Natural killer cell (primary cell): ENCODE results near the gene SLC6A16. TPM values are rescaled to one million over a fixed set of nuclear protein-coding genes. Genes with fewer than 3 reads are reported as not detected.
"Not testable (repeated sequence)": the region's sequence is repeated elsewhere in the genome, so short reads cannot be mapped to it uniquely, and the experiment has no call there.

Experiments used
- ATAC-seq, 3 donors: fragments of 150-1000 bp in 2 of 3; fragments of 200-7000 bp in 1 of 3; cut with Tn5 transposase; 1 replicate in 1 of 3; 2 replicates in 2 of 3; pipeline ENCODE4 v1.10.0; 2021; ENCODE audit warnings: mild to moderate bottlenecking in 2 of 3, moderate library complexity in 2 of 3
- DNase-seq, 2 donors: peaks; one replicate each; pipeline versions ENCODE4 v3.0.0 to v3.0.0-alpha.2; 2013 to 2021; ENCODE audit warnings: mixed read lengths in 1 of 2
- H3K27ac ChIP-seq: one replicate; pipeline ENCODE4 v1.5.1; 2013; ENCODE audit warnings: mild to moderate bottlenecking, low read length
- H3K27me3 ChIP-seq: one replicate; pipeline ENCODE4 v1.6.1; 2013; ENCODE audit warnings: low read length; ENCODE audit not compliant: control insufficient read depth, insufficient read depth
- H3K36me3 ChIP-seq: one replicate; pipeline ENCODE4 v1.6.1; 2013; ENCODE audit warnings: low read length; ENCODE audit not compliant: control insufficient read depth, insufficient read depth
- H3K4me1 ChIP-seq: one replicate; pipeline ENCODE4 v1.6.1; 2013; ENCODE audit warnings: low read length; ENCODE audit not compliant: control insufficient read depth, insufficient read depth
- H3K4me3 ChIP-seq: one replicate; pipeline ENCODE4 v1.5.1; 2013; ENCODE audit warnings: low read length
- H3K9me3 ChIP-seq: one replicate; pipeline ENCODE4 v1.6.1; 2013; ENCODE audit warnings: low read length; ENCODE audit not compliant: control insufficient read depth, insufficient read depth
- H3K27ac Mint-ChIP-seq, 2 donors: one replicate each; pipeline ENCODE4 v1.8.0; 2022; ENCODE audit warnings: mild to moderate bottlenecking in 2 of 2, mixed read lengths in 2 of 2, moderate library complexity in 1 of 2
- H3K27me3 Mint-ChIP-seq, 2 donors: one replicate each; pipeline ENCODE4 v1.8.0; 2022; ENCODE audit warnings: low read depth in 2 of 2, mixed read lengths in 2 of 2
- H3K36me3 Mint-ChIP-seq: one replicate; pipeline ENCODE4 v1.8.0; 2022; ENCODE audit warnings: mixed read lengths
- H3K4me1 Mint-ChIP-seq, 2 donors: one replicate each; pipeline ENCODE4 v1.8.0; 2022; ENCODE audit warnings: mixed read lengths in 2 of 2
- H3K4me3 Mint-ChIP-seq: one replicate; pipeline ENCODE4 v1.8.0; 2022; ENCODE audit warnings: mild to moderate bottlenecking, moderate library complexity, mixed read lengths
- H3K9me3 Mint-ChIP-seq, 2 donors: one replicate each; pipeline ENCODE4 v1.8.0; 2022; ENCODE audit warnings: mixed read lengths in 2 of 2
- WGBS: methylation state at CpG from one replicate; pipeline ENCODE4 v1.1.7; 2013; ENCODE audit warnings: missing lambda C conversion rate; ENCODE audit not compliant: insufficient coverage; 5-methylcytosine and 5-hydroxymethylcytosine counted together
- intact Hi-C: fragments of 100-400 bp; cut with micrococcal nuclease; formaldehyde crosslinking; loops from one replicate; pipeline ENCODE4 v1.14.2; 2022
- total RNA-seq, 4 donors: library from RNA; stranded (reverse); fragments of 120-200 nt in 1 of 4; gene quantifications; one replicate each; pipeline versions ENCODE4 v1.2.3 to v1.2.4, GENCODE V29; 2013 to 2022
- TF ChIP-seq, protein P1 (sequence below): fragments of 200-600 bp; IDR thresholded peaks from one replicate; pipeline ENCODE4 v1.8.0; 2022; ENCODE audit warnings: antibody characterized with exemption

The SLC6A16 gene
- total RNA-seq, 3 donors from 2014 or later (not counting 1 experiment from before 2014, with no cell fraction given), result 7.2 to 11.5 (median 10.8) TPM

DNA sequence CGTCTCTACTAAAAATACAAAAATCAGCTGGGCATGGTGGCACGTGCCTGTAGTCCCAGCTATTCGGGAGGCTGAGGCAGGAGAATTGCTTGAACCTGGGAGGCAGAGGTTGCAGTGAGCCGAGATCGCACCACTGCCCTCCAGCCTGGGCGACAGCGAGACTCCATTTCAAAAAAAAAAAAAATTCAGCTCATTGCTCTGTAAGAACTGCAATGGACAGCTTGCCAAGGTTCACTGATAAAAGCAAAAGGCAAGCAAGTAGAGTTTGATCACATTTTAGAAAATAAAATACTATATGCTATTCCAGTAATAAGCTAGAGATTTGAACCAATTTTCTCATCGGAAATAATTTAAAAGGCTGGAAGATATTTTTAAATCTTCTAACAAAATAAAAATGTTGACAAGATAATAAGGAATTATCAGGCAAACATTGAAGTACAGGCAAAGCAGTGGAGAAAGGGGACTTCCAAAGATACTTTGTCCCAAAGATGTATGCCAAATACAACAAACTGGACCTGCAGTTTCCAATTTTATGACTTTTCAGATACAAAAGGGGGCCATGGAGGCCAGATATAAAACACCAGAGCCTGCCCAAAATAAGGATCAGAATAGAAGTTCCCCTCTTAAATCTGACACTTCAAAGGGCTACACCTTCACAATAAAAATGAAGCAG, 29.6 kb downstream of the SLC6A16 start:
- ATAC-seq (no peak), DNase-seq (no peak)
- no peak overlapping the region for H3K4me3 Mint-ChIP-seq
- Histone ChIP-seq H3K4me1 (no peaks in the 10 kb centered on the region), H3K4me3 (no peak overlapping the region), H3K9me3 (no peaks in the 10 kb centered on the region), H3K27ac (no peak overlapping the region), H3K36me3 (peaks cover 4% of the 10 kb centered on the region), H3K27me3 (no peaks in the 10 kb centered on the region)
- no peaks in the 10 kb centered on the region for H3K9me3 Mint-ChIP-seq
- intact Hi-C loops, result no loop called here
- 99% methylated on average over 7 of the region's 8 CpGs for WGBS
- H3K27me3 Mint-ChIP-seq, result no peaks in the 10 kb centered on the region
- H3K4me1 Mint-ChIP-seq, result no peaks in the 10 kb centered on the region
- H3K27ac Mint-ChIP-seq, result no peak overlapping the region
- TF ChIP-seq, protein P1, sequence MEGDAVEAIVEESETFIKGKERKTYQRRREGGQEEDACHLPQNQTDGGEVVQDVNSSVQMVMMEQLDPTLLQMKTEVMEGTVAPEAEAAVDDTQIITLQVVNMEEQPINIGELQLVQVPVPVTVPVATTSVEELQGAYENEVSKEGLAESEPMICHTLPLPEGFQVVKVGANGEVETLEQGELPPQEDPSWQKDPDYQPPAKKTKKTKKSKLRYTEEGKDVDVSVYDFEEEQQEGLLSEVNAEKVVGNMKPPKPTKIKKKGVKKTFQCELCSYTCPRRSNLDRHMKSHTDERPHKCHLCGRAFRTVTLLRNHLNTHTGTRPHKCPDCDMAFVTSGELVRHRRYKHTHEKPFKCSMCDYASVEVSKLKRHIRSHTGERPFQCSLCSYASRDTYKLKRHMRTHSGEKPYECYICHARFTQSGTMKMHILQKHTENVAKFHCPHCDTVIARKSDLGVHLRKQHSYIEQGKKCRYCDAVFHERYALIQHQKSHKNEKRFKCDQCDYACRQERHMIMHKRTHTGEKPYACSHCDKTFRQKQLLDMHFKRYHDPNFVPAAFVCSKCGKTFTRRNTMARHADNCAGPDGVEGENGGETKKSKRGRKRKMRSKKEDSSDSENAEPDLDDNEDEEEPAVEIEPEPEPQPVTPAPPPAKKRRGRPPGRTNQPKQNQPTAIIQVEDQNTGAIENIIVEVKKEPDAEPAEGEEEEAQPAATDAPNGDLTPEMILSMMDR, result no peak
- H3K36me3 Mint-ChIP-seq, result no peaks in the 10 kb centered on the region

DNA sequence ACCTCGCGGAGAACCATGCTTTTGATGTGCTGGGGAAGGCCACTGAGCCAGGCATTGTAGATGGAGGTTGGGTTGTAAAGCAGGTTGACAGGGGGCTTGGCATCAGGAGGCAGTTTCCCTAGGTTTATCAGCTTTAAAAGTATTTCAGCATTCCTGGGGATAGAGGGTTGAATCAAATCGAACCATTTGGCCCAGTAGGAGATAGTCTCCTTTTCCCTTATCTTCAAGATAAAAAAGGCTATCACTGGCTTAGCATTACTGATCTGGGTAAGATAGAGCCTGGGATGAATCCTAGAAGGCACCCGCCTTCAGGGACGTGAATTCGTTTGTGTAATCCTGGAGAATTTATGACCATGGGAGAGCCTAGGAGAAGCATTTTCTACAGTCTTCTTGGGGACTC, 30.6 kb downstream of the SLC6A16 start:
- Histone ChIP-seq H3K27me3 (no peaks in the 10 kb centered on the region), H3K9me3 (no peaks in the 10 kb centered on the region), H3K4me3 (no peak overlapping the region), H3K36me3 (peaks cover 4% of the 10 kb centered on the region), H3K27ac (no peak overlapping the region), H3K4me1 (no peaks in the 10 kb centered on the region)
- Mint-ChIP-seq H3K4me3 (no peak overlapping the region), H3K36me3 (no peaks in the 10 kb centered on the region), H3K9me3 (no peaks in the 10 kb centered on the region), H3K4me1 (no peaks in the 10 kb centered on the region), H3K27me3 (no peaks in the 10 kb centered on the region), H3K27ac (no peak overlapping the region)
- ATAC-seq (no peak), DNase-seq (no peak)
- TF ChIP-seq, protein P1, result no peak
- WGBS, result 94% methylated on average over 5 of the region's 6 CpGs
- intact Hi-C loops, result no loop called here

DNA sequence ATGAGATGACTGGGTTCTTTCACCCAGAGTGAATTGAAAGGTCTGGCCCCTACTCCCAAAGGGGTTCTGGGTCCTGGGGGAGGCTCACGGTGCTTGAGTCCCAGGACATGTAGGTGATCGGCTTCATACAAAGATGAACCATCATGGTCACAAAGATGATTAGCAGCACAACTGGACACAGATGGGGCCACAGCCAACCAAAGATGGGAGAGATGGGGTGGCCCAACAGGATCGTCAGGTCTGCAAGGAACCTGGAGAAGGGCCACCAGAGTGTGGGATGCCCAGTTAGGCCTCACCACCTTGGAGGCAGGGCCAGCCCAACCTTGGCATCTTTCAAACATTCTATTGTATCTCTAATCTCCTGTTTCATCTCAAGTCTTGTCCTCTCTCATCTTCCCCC, 34.5 kb downstream of the SLC6A16 start:
- ATAC-seq, result no peak
- H3K27ac ChIP-seq, result no peak overlapping the region
- no peaks in the 10 kb centered on the region for H3K9me3 Mint-ChIP-seq
- H3K4me3 Mint-ChIP-seq, result no peak overlapping the region
- no peaks in the 10 kb centered on the region for H3K4me1 ChIP-seq
- no peaks in the 10 kb centered on the region for H3K36me3 Mint-ChIP-seq
- H3K27me3 Mint-ChIP-seq, result peaks cover 0 to 3% of the 10 kb centered on the region in 2 donors
- no peaks in the 10 kb centered on the region for H3K9me3 ChIP-seq
- intact Hi-C loops, result no loop called here
- TF ChIP-seq, protein P1, result no peak
- no peaks in the 10 kb centered on the region for H3K27me3 ChIP-seq
- DNase-seq, result no peak
- peaks cover 4% of the 10 kb centered on the region for H3K36me3 ChIP-seq
- H3K4me3 ChIP-seq, result no peak overlapping the region
- no peaks in the 10 kb centered on the region for H3K4me1 Mint-ChIP-seq
- no peak overlapping the region for H3K27ac Mint-ChIP-seq
- WGBS, result 94% methylated on average over 3 of the region's 3 CpGs

DNA sequence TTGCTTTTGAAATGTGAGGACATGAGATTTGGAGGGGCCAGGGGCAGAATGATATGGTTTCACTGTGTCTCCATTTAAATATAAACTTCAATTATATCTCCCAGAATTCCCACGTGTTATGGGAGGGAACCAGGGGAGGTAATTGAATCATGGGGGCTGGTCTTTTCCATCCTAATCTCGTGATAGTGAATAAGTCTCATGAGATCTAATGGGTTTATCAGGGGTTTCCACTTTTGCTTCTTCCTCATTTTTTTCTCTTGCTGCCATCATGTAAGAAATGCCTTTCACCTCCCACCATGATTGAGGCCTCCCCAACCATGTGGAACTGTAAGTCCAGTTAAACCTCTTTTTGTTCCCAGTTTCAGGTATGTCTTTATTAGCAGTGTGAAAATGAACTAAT, 35.7 kb downstream of the SLC6A16 start:
- H3K27ac Mint-ChIP-seq, intact Hi-C loops, H3K36me3 Mint-ChIP-seq, H3K9me3 ChIP-seq, H3K4me3 Mint-ChIP-seq, H3K4me1 Mint-ChIP-seq, H3K9me3 Mint-ChIP-seq, H3K4me1 ChIP-seq, H3K27me3 ChIP-seq, H3K36me3 ChIP-seq, H3K4me3 ChIP-seq, H3K27me3 Mint-ChIP-seq, ATAC-seq, DNase-seq, H3K27ac ChIP-seq: not testable (repeated sequence)
- no CpG with 5 or more reads among the region's 2 CpGs for WGBS

DNA sequence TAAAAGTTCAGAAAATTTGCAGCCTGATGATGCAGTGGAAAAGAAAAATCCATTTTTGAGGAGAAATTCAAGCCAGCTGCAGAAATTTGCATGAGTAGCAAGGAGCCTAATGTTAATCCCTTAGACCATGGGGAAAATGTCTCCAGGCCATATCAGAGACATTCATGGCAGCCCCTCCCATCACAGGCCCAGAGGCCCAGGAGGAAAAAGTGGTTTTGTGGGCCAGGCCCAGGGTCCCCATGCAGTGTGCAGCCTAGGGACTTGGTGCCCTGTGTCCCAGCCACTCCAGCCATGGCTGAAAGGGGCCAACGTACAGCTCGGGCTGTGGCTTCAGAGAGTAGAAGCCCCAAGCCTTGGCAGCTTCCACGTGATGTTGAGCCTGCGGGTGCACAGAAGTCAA, 36.8 kb downstream of the SLC6A16 start:
- H3K27me3 ChIP-seq, H3K27me3 Mint-ChIP-seq, H3K4me1 ChIP-seq, H3K36me3 ChIP-seq, H3K9me3 Mint-ChIP-seq, ATAC-seq, H3K36me3 Mint-ChIP-seq, H3K4me1 Mint-ChIP-seq, H3K4me3 Mint-ChIP-seq, H3K4me3 ChIP-seq, H3K27ac Mint-ChIP-seq, DNase-seq, H3K27ac ChIP-seq, H3K9me3 ChIP-seq, intact Hi-C loops: not testable (repeated sequence)
- WGBS, result over 99% methylated on average over 4 of the region's 4 CpGs
